OCI-LY1 (cell line): ENCODE data around the gene PAPSS2.

Experiments used
- H2AFZ ChIP-seq: fragments of 200-600 bp; sonication (generic), shearing (Covaris generic); 2 replicates; pipeline ENCODE4 v1.6.0; 2014; ENCODE audit warnings: antibody characterized with exemption, mild to moderate bottlenecking, low read length
- H3F3A ChIP-seq: fragments of 200-600 bp; sonication (generic), shearing (Covaris generic); 2 replicates; pipeline ENCODE4 v1.6.0; 2014; ENCODE audit warnings: mild to moderate bottlenecking, antibody characterized with exemption, low read length, moderate library complexity; ENCODE audit not compliant: insufficient read depth
- H3K27ac ChIP-seq: fragments of 200-600 bp; sonication (generic); 2 replicates; pipeline ENCODE4 v1.5.1; 2014; ENCODE audit warnings: low read length, mixed run types, mild to moderate bottlenecking, low read depth; ENCODE audit not compliant: poor library complexity, severe bottlenecking
- H3K27me3 ChIP-seq: fragments of 200-600 bp; sonication (generic); 2 replicates; pipeline ENCODE4 v1.6.0; 2014; ENCODE audit warnings: antibody characterized with exemption, mild to moderate bottlenecking, low read length, moderate library complexity; ENCODE audit not compliant: insufficient read depth
- H3K36me3 ChIP-seq: fragments of 200-600 bp; sonication (generic); 2 replicates; pipeline ENCODE4 v1.6.1; 2014; ENCODE audit warnings: mild to moderate bottlenecking, antibody characterized with exemption, low read length, moderate library complexity, mixed read lengths; ENCODE audit not compliant: insufficient read depth
- H3K4me1 ChIP-seq: fragments of 200-600 bp; sonication (generic); 2 replicates; pipeline ENCODE4 v1.5.1; 2014; ENCODE audit warnings: mild to moderate bottlenecking, low read length, moderate library complexity; ENCODE audit not compliant: insufficient read depth, severe bottlenecking
- H3K4me2 ChIP-seq: fragments of 200-600 bp; sonication (generic), shearing (Covaris generic); 2 replicates; pipeline ENCODE4 v1.6.1; 2014; ENCODE audit warnings: low read length
- H3K4me3 ChIP-seq: fragments of 200-600 bp; sonication (generic); 2 replicates; pipeline ENCODE4 v1.5.1; 2014; ENCODE audit warnings: low read length, low read depth, mild to moderate bottlenecking, mixed read lengths; ENCODE audit not compliant: poor library complexity, severe bottlenecking
- H3K79me2 ChIP-seq: fragments of 200-600 bp; shearing (Covaris generic); 2 replicates; pipeline ENCODE4 v1.6.1; 2016; ENCODE audit warnings: mixed run types, low read length, mixed read lengths; ENCODE audit not compliant: insufficient read depth
- H3K9ac ChIP-seq: fragments of 200-600 bp; sonication (generic), shearing (Covaris generic); 2 replicates; pipeline ENCODE4 v1.6.1; 2014; ENCODE audit warnings: mild to moderate bottlenecking, low read length, mixed read lengths
- H3K9me2 ChIP-seq: fragments of 200-600 bp; sonication (generic), shearing (Covaris generic); 2 replicates; pipeline ENCODE4 v1.6.1; 2014; ENCODE audit warnings: low read depth, mild to moderate bottlenecking, low read length, mixed read lengths
- H3K9me3 ChIP-seq: fragments of 200-600 bp; shearing (Covaris generic); 2 replicates; pipeline ENCODE4 v1.6.1; 2014; ENCODE audit warnings: low read length, mixed read lengths
- H4K20me1 ChIP-seq: fragments of 200-600 bp; sonication (generic), shearing (Covaris generic); 2 replicates; pipeline ENCODE4 v1.6.0; 2016; ENCODE audit warnings: mild to moderate bottlenecking, low read length; ENCODE audit not compliant: insufficient read depth
- CTCF ChIP-seq: fragments of 200-600 bp; sonication (generic), shearing (Covaris generic); IDR thresholded peaks from 2 replicates; pipeline ENCODE4 v1.5.1; 2017; ENCODE audit warnings: mild to moderate bottlenecking, antibody characterized with exemption, low read length, moderate library complexity, mixed read lengths
- EZH2 ChIP-seq: fragments of 200-600 bp; sonication (generic), shearing (Covaris generic); IDR thresholded peaks from 2 replicates; pipeline ENCODE4 v1.8.0; 2017; ENCODE audit warnings: borderline replicate concordance, mixed run types, mild to moderate bottlenecking, antibody characterized with exemption, low read length, moderate library complexity, mixed read lengths

The PAPSS2 gene

GRCh38 chr10:87720665-87721064 lies 61.0 kb downstream of the PAPSS2 start:
- no peaks in the 10 kb centered on the region for H3K36me3 ChIP-seq
- H3K27me3 ChIP-seq: no peaks in the 10 kb centered on the region
- no peak overlapping the region for H3K4me2 ChIP-seq
- no peaks in the 10 kb centered on the region for H3K9me3 ChIP-seq
- H3K27ac ChIP-seq: no peak overlapping the region
- H3K4me1 ChIP-seq: no peaks in the 10 kb centered on the region
- H2AFZ ChIP-seq: no peak overlapping the region
- no peaks in the 10 kb centered on the region for H4K20me1 ChIP-seq
- H3F3A ChIP-seq: no peaks in the 10 kb centered on the region
- no peak overlapping the region for H3K9ac ChIP-seq
- no peaks in the 10 kb centered on the region for H3K9me2 ChIP-seq
- H3K79me2 ChIP-seq: no peaks in the 10 kb centered on the region
- TF ChIP-seq EZH2 (no peak), CTCF (no peak)
- no peak overlapping the region for H3K4me3 ChIP-seq

- no peaks in the 10 kb centered on the region for H3K79me2 ChIP-seq
- no peaks in the 10 kb centered on the region for H3F3A ChIP-seq
- no peak overlapping the region for H2AFZ ChIP-seq
- H3K9me3 ChIP-seq: no peaks in the 10 kb centered on the region
- TF ChIP-seq CTCF: no peak
- TF ChIP-seq EZH2: no peak
- H3K4me3 ChIP-seq: no peak overlapping the region
- H3K9ac ChIP-seq: no peak overlapping the region
- no peak overlapping the region for H3K4me2 ChIP-seq
- H3K4me1 ChIP-seq: no peaks in the 10 kb centered on the region
- no peak overlapping the region for H3K27ac ChIP-seq
- H3K9me2 ChIP-seq: no peaks in the 10 kb centered on the region
- no peaks in the 10 kb centered on the region for H3K36me3 ChIP-seq
- no peaks in the 10 kb centered on the region for H4K20me1 ChIP-seq
- H3K27me3 ChIP-seq: no peaks in the 10 kb centered on the region
Observed at GRCh38 chr10:87721781-87722180, 62.1 kb downstream of the PAPSS2 start.

GRCh38 chr10:87722716-87723115 lies 63.0 kb downstream of the PAPSS2 start:
- Histone ChIP-seq H3K9me3 (no peaks in the 10 kb centered on the region), H3K27me3 (0 out of 2 replicates have a peak, but pooled peaks cover 5% of the 10 kb centered on the region), H3K4me1 (no peaks in the 10 kb centered on the region), H3F3A (no peaks in the 10 kb centered on the region), H3K9ac (no peak overlapping the region), H3K4me3 (no peak overlapping the region), H3K79me2 (no peaks in the 10 kb centered on the region), H3K9me2 (no peaks in the 10 kb centered on the region), H3K36me3 (no peaks in the 10 kb centered on the region), H3K4me2 (no peak overlapping the region), H2AFZ (no peak overlapping the region), H4K20me1 (no peaks in the 10 kb centered on the region), H3K27ac (no peak overlapping the region)
- TF ChIP-seq EZH2 (no peak), CTCF (no peak)
